ENCODE results near the gene SH3PXD2A.
A peak's percentile ranks its signal among the peaks of the same experiment; 100 is the strongest.

The SH3PXD2A gene

GRCh38 chr10:103750836-103751235 is 104.5 kb downstream of the SH3PXD2A start:
- Histone ChIP-seq H3K4me1 (ENCODE audit: control insufficient read depth, low read depth, low read length) (no peaks in the 10 kb centered on the region), H3K36me3 (ENCODE audit: control insufficient read depth, insufficient read depth, low read length) (no peaks in the 10 kb centered on the region), H3K27me3 (ENCODE audit: insufficient read depth, low read length, poor library complexity) (no peaks in the 10 kb centered on the region), H3K4ac (ENCODE audit: low read depth, low read length) (no peak overlapping the region), H4K8ac (ENCODE audit: low read depth, low read length) (no peak overlapping the region), H2BK120ac (ENCODE audit: low read depth, low read length) (no peak overlapping the region), H3K18ac (ENCODE audit: low read length) (no peak overlapping the region), H3K4me2 (ENCODE audit: low read length) (no peak overlapping the region), H3K56ac (ENCODE audit: low read length) (no peak overlapping the region), H3K79me1 (ENCODE audit: low read length) (no peaks in the 10 kb centered on the region), H3K9ac (ENCODE audit: low read length) (no peak overlapping the region), H2BK15ac (replicated peaks; ENCODE audit: low read depth) (no peak overlapping the region), H3K4me3 (ENCODE audit: low read length) (no peak overlapping the region), H2AK5ac (ENCODE audit: low read length) (no peak overlapping the region), H3K27ac (ENCODE audit: low read depth, low read length) (no peak overlapping the region), H2BK5ac (ENCODE audit: low read length) (no peak overlapping the region), H3K23ac (ENCODE audit: low read length) (no peak overlapping the region), H3K79me2 (ENCODE audit: control insufficient read depth, insufficient read depth, low read length) (no peaks in the 10 kb centered on the region), H4K5ac (ENCODE audit: low read length) (no peak overlapping the region)
- no peak for DNase-seq
- no CpG with 5 or more reads among the region's 5 CpGs for WGBS (ENCODE audit: extremely low coverage, insufficient coverage, low lambda C conversion rate)

- DNase-seq: no peak
- no peak overlapping the region for H3K4ac ChIP-seq (ENCODE audit: low read depth, low read length)
- WGBS (ENCODE audit: extremely low coverage, insufficient coverage, low lambda C conversion rate): no CpG with 5 or more reads among the region's 7 CpGs
- no peak overlapping the region for H2AK5ac ChIP-seq (ENCODE audit: low read length)
- H3K27me3 ChIP-seq (ENCODE audit: insufficient read depth, low read length, poor library complexity): no peaks in the 10 kb centered on the region
- no peak overlapping the region for H2BK15ac ChIP-seq (replicated peaks; ENCODE audit: low read depth)
- H3K27ac ChIP-seq (ENCODE audit: low read depth, low read length): no peak overlapping the region
- no peaks in the 10 kb centered on the region for H3K79me1 ChIP-seq (ENCODE audit: low read length)
- no peaks in the 10 kb centered on the region for H3K79me2 ChIP-seq (ENCODE audit: control insufficient read depth, insufficient read depth, low read length)
- H4K5ac ChIP-seq (ENCODE audit: low read length): no peak overlapping the region
- H3K56ac ChIP-seq (ENCODE audit: low read length): no peak overlapping the region
- no peak overlapping the region for H3K9ac ChIP-seq (ENCODE audit: low read length)
- H3K4me3 ChIP-seq (ENCODE audit: low read length): no peak overlapping the region
- no peak overlapping the region for H2BK120ac ChIP-seq (ENCODE audit: low read depth, low read length)
- no peak overlapping the region for H3K18ac ChIP-seq (ENCODE audit: low read length)
- H3K4me2 ChIP-seq (ENCODE audit: low read length): no peak overlapping the region
- H3K23ac ChIP-seq (ENCODE audit: low read length): no peak overlapping the region
- H2BK5ac ChIP-seq (ENCODE audit: low read length): no peak overlapping the region
- H4K8ac ChIP-seq (ENCODE audit: low read depth, low read length): no peak overlapping the region
- no peaks in the 10 kb centered on the region for H3K4me1 ChIP-seq (ENCODE audit: control insufficient read depth, low read depth, low read length)
- H3K36me3 ChIP-seq (ENCODE audit: control insufficient read depth, insufficient read depth, low read length): no peaks in the 10 kb centered on the region
Measured at GRCh38 chr10:103749779-103750178, 105.6 kb downstream of the SH3PXD2A start.

- no peaks in the 10 kb centered on the region for H3K27me3 ChIP-seq (ENCODE audit: insufficient read depth, low read length, poor library complexity)
- H2BK120ac ChIP-seq (ENCODE audit: low read depth, low read length): no peak overlapping the region
- H3K4me2 ChIP-seq (ENCODE audit: low read length): no peak overlapping the region
- no peak overlapping the region for H3K27ac ChIP-seq (ENCODE audit: low read depth, low read length)
- no peak overlapping the region for H2BK5ac ChIP-seq (ENCODE audit: low read length)
- H3K79me1 ChIP-seq (ENCODE audit: low read length): no peaks in the 10 kb centered on the region
- no peak overlapping the region for H2BK15ac ChIP-seq (replicated peaks; ENCODE audit: low read depth)
- H3K36me3 ChIP-seq (ENCODE audit: control insufficient read depth, insufficient read depth, low read length): no peaks in the 10 kb centered on the region
- H2AK5ac ChIP-seq (ENCODE audit: low read length): no peak overlapping the region
- no peak for DNase-seq
- H3K9ac ChIP-seq (ENCODE audit: low read length): no peak overlapping the region
- no peak overlapping the region for H3K56ac ChIP-seq (ENCODE audit: low read length)
- H3K18ac ChIP-seq (ENCODE audit: low read length): no peak overlapping the region
- no peak overlapping the region for H3K23ac ChIP-seq (ENCODE audit: low read length)
- no peak overlapping the region for H4K5ac ChIP-seq (ENCODE audit: low read length)
- no peaks in the 10 kb centered on the region for H3K79me2 ChIP-seq (ENCODE audit: control insufficient read depth, insufficient read depth, low read length)
- no CpG with 5 or more reads among the region's 6 CpGs for WGBS (ENCODE audit: extremely low coverage, insufficient coverage, low lambda C conversion rate)
- H3K4ac ChIP-seq (ENCODE audit: low read depth, low read length): no peak overlapping the region
- H4K8ac ChIP-seq (ENCODE audit: low read depth, low read length): no peak overlapping the region
- no peaks in the 10 kb centered on the region for H3K4me1 ChIP-seq (ENCODE audit: control insufficient read depth, low read depth, low read length)
- H3K4me3 ChIP-seq (ENCODE audit: low read length): no peak overlapping the region
Measured at GRCh38 chr10:103748020-103748419, 107.4 kb downstream of the SH3PXD2A start.

- Histone ChIP-seq H3K18ac (ENCODE audit: low read length) (no peak overlapping the region), H3K23ac (ENCODE audit: low read length) (no peak overlapping the region), H4K8ac (ENCODE audit: low read depth, low read length) (no peak overlapping the region), H3K4me2 (ENCODE audit: low read length) (no peak overlapping the region), H3K36me3 (ENCODE audit: control insufficient read depth, insufficient read depth, low read length) (no peaks in the 10 kb centered on the region), H3K79me1 (ENCODE audit: low read length) (no peaks in the 10 kb centered on the region), H3K4me3 (ENCODE audit: low read length) (no peak overlapping the region), H2BK5ac (ENCODE audit: low read length) (no peak overlapping the region), H3K27me3 (ENCODE audit: insufficient read depth, low read length, poor library complexity) (no peaks in the 10 kb centered on the region), H4K5ac (ENCODE audit: low read length) (no peak overlapping the region), H2AK5ac (ENCODE audit: low read length) (no peak overlapping the region), H3K9ac (ENCODE audit: low read length) (no peak overlapping the region), H3K4ac (ENCODE audit: low read depth, low read length) (no peak overlapping the region), H3K79me2 (ENCODE audit: control insufficient read depth, insufficient read depth, low read length) (no peaks in the 10 kb centered on the region), H3K56ac (ENCODE audit: low read length) (peak overlapping the region; percentile 8), H3K4me1 (ENCODE audit: control insufficient read depth, low read depth, low read length) (no peaks in the 10 kb centered on the region), H2BK15ac (replicated peaks; ENCODE audit: low read depth) (no peak overlapping the region), H3K27ac (ENCODE audit: low read depth, low read length) (no peak overlapping the region), H2BK120ac (ENCODE audit: low read depth, low read length) (no peak overlapping the region)
- no CpG with 5 or more reads among the region's 14 CpGs for WGBS (ENCODE audit: extremely low coverage, insufficient coverage, low lambda C conversion rate)
- DNase-seq: no peak
Measured at GRCh38 chr10:103747193-103747865, 108.0 kb downstream of the SH3PXD2A start.

GRCh38 chr10:103746598-103746997 is 108.8 kb downstream of the SH3PXD2A start:
- H3K18ac ChIP-seq (ENCODE audit: low read length): no peak overlapping the region
- no peak overlapping the region for H3K4ac ChIP-seq (ENCODE audit: low read depth, low read length)
- no peak overlapping the region for H2AK5ac ChIP-seq (ENCODE audit: low read length)
- no peak overlapping the region for H2BK120ac ChIP-seq (ENCODE audit: low read depth, low read length)
- H3K56ac ChIP-seq (ENCODE audit: low read length): peak overlapping the region; percentile 37
- no peak overlapping the region for H3K27ac ChIP-seq (ENCODE audit: low read depth, low read length)
- H2BK15ac ChIP-seq (replicated peaks; ENCODE audit: low read depth): no peak overlapping the region
- H3K27me3 ChIP-seq (ENCODE audit: insufficient read depth, low read length, poor library complexity): no peaks in the 10 kb centered on the region
- no peaks in the 10 kb centered on the region for H3K4me1 ChIP-seq (ENCODE audit: control insufficient read depth, low read depth, low read length)
- H3K4me3 ChIP-seq (ENCODE audit: low read length): no peak overlapping the region
- no peaks in the 10 kb centered on the region for H3K36me3 ChIP-seq (ENCODE audit: control insufficient read depth, insufficient read depth, low read length)
- H3K79me1 ChIP-seq (ENCODE audit: low read length): no peaks in the 10 kb centered on the region
- no peak overlapping the region for H4K8ac ChIP-seq (ENCODE audit: low read depth, low read length)
- H4K5ac ChIP-seq (ENCODE audit: low read length): no peak overlapping the region
- DNase-seq: no peak
- WGBS (ENCODE audit: extremely low coverage, insufficient coverage, low lambda C conversion rate): no CpG with 5 or more reads among the region's 9 CpGs
- H3K9ac ChIP-seq (ENCODE audit: low read length): no peak overlapping the region
- H2BK5ac ChIP-seq (ENCODE audit: low read length): no peak overlapping the region
- H3K79me2 ChIP-seq (ENCODE audit: control insufficient read depth, insufficient read depth, low read length): no peaks in the 10 kb centered on the region
- no peak overlapping the region for H3K23ac ChIP-seq (ENCODE audit: low read length)
- H3K4me2 ChIP-seq (ENCODE audit: low read length): no peak overlapping the region
